HG02588 (cell line): ENCODE data around the gene TMEM222.
"Not testable (repeated sequence)": the region's sequence is repeated elsewhere in the genome, so short reads cannot be mapped to it uniquely, and the experiment has no call there.

Experiments
- ATAC-seq: cut with Tn5 transposase; IDR thresholded peaks from one replicate; pipeline ENCODE4 v1.9.1; 2021; ENCODE audit warnings: mild to moderate bottlenecking, moderate library complexity; ENCODE audit not compliant: unreplicated experiment

TMEM222 gene

GRCh38 chr1:27377760-27378495 is 56.0 kb downstream of the TMEM222 start:
- no peak for ATAC-seq

GRCh38 chr1:27379564-27380122 is 57.7 kb downstream of the TMEM222 start:
- ATAC-seq = no peak

- no peak for ATAC-seq
These were observed 58.3 kb downstream of the TMEM222 start for GRCh38 chr1:27380224-27380623.

- no peak for ATAC-seq
These were observed 59.1 kb downstream of the TMEM222 start for GRCh38 chr1:27380766-27381733.

- no peak for ATAC-seq
These were observed 60.2 kb downstream of the TMEM222 start for GRCh38 chr1:27381969-27382762.

- no peak for ATAC-seq
These were observed 61.2 kb downstream of the TMEM222 start, which contains the start of gene CD164L2 for GRCh38 chr1:27383039-27383605. CD164L2 (minus strand) TSS chr1:27383333; CDS start chr1:27383239, 94 bp downstream.

- ATAC-seq = no peak
These were observed 61.7 kb downstream of the TMEM222 start for GRCh38 chr1:27383661-27384060.

GRCh38 chr1:27384797-27385196 is 62.8 kb downstream of the TMEM222 start:
- ATAC-seq = not testable (repeated sequence)
